HG02943 (cell line): ENCODE results near the gene TYMP.

ENCODE experiments used
- ATAC-seq: cut with Tn5 transposase; IDR thresholded peaks from one replicate; pipeline ENCODE4 v1.9.1; 2021; ENCODE audit warnings: mild to moderate bottlenecking, low read depth, moderate library complexity; ENCODE audit not compliant: unreplicated experiment

The TYMP gene

GRCh38 chr22:50563413-50564160, 33.8 kb upstream of the TYMP start:
- no peak for ATAC-seq

GRCh38 chr22:50562523-50563412, 33.0 kb upstream of the TYMP start, which contains the start of gene SYCE3:
Gene SYCE3 (minus strand): TSS chr22:50562919. CDS start chr22:50556405, 6,514 bp downstream.
- ATAC-seq, result peak; percentile 70

GRCh38 chr22:50561401-50562358, 31.9 kb upstream of the TYMP start:
- ATAC-seq, result no peak

GRCh38 chr22:50560034-50560433, 30.2 kb upstream of the TYMP start:
- no peak for ATAC-seq

GRCh38 chr22:50556703-50557102, 26.9 kb upstream of the TYMP start:
- ATAC-seq, result no peak

- no peak for ATAC-seq
Measured at GRCh38 chr22:50553310-50553709, 23.5 kb upstream of the TYMP start.

GRCh38 chr22:50551160-50551752, 21.4 kb upstream of the TYMP start:
- no peak for ATAC-seq

GRCh38 chr22:50550395-50550794, 20.6 kb upstream of the TYMP start:
- ATAC-seq, result no peak

- no peak for ATAC-seq
Measured at GRCh38 chr22:50548921-50549790, 19.3 kb upstream of the TYMP start.

GRCh38 chr22:50548040-50548920, 18.5 kb upstream of the TYMP start:
- no peak for ATAC-seq

- no peak for ATAC-seq
Measured at GRCh38 chr22:50547263-50547985, 17.6 kb upstream of the TYMP start.

- no peak for ATAC-seq
Measured at GRCh38 chr22:50546326-50547262, 16.8 kb upstream of the TYMP start.

GRCh38 chr22:50545522-50546325, 15.9 kb upstream of the TYMP start, which contains the start of gene KLHDC7B:
Gene KLHDC7B (plus strand): TSS chr22:50545899. CDS start chr22:50546244, 345 bp downstream.
- ATAC-seq, result no peak

- ATAC-seq, result no peak
Measured at GRCh38 chr22:50544746-50545253, 15.0 kb upstream of the TYMP start.

GRCh38 chr22:50544078-50544745, 14.4 kb upstream of the TYMP start:
- no peak for ATAC-seq
